Stimulated activated CD8-positive, alpha-beta memory T cell treated with anti-CD3 and anti-CD28 coated beads, Interleukin-7, amount 100 ng/mL, for 48 hours (primary cell): ENCODE data around the gene PCDH9.

Experiments used
- DNase-seq, 2 donors: peaks; one replicate each; pipeline ENCODE4 v3.0.0-alpha.2; 2020; ENCODE audit warnings: low read depth in 1 of 2; ENCODE audit errors: extremely low read depth in 1 of 2

PCDH9 gene

DNA sequence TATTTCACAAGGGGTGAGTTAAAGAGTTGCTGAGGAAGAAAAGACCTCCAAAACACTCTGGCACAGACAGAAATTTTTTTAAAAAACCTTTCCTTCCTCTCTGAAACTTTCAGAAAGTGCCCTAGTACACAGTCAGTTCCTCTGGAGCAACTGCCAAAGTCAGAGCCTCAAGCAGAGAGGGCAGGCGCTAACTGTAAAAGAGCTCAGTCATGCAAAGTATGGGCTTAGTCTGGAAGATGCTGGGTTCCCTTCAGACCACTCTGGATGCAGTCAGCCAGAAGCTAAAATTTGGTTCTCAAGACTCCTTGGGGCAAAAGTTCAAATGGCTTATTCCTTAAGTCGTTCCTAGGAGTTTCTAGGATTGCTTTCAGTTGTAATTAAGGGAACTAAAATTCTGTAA is 671.6 kb downstream of the PCDH9 start:
- DNase-seq = no peak

DNA sequence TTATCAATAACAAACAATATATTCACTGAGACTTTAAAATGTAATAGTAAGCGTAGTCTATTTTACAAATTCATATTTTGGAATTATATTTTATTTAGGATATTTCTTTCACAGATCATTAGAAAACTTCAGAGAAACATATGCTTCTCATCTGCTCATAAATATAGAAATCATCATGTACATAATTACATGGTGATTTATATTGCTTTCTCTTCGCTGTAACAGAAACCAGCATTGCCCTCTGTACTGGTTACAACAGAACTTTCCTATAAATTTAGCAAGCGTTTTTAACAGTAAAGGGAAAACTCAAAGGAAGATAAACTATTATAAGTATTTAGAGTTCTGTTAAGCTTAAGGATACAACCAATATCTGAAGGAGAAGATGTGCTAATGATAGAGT is 672.8 kb downstream of the PCDH9 start:
- DNase-seq = no peak

DNA sequence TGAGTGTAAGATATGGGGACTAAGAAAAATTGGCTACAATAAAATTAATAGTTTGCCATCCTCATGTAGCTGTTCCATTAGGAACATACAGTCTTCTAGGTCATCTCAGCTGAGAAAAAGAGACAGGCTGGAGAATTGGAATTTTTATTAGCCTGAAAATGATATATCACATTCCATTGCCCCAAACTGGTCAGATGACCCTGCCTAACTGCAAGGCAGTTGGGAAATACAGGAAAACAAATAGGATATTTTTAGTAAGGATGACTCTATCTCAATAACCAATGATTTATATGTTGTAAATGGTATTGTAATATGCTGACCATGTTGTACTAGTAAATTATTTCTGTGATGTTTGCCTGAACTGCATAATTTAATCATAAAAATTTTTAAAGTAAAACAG is 673.8 kb downstream of the PCDH9 start:
- DNase-seq = no peak

DNA sequence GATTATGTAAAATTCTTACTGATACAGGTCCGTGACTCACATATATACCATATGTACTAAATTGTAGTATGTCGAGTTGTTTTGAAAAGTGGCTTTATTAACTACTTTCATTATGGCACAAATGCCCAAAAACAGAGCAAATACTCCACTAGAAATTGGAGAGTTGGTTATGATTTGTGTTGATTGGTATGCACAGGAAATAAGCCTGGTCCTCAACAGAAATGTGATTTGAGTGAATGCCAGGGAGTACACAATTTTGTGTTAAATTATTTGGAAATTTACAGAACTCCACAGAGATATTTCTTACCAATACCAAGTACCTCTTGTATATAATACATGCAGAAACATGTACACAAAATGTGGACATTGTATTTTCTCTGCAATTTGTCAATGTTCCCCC is 676.7 kb downstream of the PCDH9 start:
- DNase-seq = no peak

DNA sequence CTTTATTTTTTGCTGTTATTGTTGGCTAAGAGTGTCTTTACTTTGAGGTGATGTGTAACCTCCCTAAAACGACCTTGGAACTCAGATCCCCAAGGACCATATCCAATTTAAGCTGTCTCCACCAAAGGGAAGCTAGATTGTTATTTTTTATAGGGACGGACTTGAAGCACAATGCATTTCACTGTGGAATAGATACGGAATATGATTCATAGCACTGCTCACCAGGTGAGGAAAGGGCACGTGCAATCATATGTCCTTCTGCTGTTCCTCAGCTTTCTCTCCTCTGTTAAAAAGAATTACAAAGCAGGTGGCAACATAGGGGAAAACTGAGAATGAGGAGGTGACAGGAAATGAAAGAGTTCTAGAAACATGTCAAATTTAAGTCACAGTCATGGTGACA is 679.0 kb downstream of the PCDH9 start:
- DNase-seq = no peak

DNA sequence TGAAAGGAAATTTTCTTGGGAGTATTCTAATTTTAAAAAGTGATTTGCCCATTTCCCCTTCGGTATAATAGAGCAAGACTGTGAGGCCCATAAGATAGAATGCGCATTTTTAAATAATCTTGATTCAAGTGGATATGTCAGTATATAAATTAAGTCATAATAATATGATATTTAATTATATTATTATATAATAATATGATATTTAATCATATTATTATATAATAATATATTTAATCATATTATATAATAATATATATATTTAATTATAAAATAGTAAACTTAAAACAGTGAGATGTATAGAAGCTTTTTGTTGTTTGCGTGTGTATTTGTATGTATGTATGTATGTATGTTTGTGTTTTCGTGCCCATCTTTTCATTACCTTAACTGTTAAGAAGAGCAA is 682.5 kb downstream of the PCDH9 start:
- DNase-seq = no peak

DNA sequence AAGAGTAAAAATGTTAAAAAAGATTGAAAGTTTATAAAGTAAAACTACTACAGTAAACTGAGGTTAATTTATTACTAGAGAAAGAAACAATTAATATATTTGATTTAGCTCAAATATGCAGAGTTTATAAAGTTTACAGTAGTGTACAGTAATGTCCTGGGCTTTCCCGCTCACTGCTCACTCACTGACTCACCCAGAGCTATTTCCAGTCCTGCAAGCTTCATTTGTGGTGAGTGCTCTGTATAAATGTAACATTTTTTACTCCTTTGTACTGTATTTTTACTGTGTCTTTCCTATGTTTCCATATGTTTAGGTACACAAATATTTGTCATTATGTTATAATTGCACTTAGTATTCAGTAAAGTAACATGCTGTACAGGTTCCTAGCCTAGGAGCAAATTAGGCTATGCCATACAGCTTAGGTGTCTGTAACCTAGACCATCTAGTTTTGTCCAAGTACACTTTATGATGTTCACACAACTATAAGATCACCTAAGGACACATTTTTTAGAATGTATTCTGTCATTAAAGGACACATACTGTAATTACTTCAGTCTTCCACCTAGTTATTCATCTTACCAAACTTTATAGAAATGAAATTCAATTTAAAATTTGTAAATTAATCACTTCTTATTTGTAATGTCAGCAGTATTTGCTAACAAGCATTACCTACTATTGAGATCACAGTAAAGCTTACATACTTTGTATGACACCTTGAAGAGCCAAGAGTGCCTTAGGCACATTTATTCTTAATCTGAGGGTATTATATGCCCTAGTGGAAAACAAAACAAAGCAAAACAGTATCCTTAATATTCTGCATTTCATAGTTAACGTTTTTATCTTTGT is 683.4 kb downstream of the PCDH9 start:
- no peak for DNase-seq

DNA sequence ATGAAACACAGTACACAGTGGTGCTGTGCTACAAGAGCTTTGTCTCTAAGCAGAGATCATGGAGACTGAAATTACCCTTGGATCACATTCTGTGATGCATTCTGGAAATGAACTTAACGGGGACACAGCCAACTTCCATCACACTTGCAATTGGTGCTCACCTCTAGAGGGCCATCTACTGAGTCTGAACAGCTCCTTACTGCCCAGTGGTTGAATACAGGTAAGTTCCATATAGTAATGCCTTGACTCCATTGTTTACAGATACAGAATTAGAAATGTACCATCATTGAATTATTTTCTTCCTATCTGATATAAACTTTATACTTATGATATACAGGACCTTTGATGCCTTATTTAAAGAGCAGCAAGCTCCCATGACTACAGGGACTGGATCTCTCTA is 686.4 kb downstream of the PCDH9 start:
- no peak for DNase-seq

DNA sequence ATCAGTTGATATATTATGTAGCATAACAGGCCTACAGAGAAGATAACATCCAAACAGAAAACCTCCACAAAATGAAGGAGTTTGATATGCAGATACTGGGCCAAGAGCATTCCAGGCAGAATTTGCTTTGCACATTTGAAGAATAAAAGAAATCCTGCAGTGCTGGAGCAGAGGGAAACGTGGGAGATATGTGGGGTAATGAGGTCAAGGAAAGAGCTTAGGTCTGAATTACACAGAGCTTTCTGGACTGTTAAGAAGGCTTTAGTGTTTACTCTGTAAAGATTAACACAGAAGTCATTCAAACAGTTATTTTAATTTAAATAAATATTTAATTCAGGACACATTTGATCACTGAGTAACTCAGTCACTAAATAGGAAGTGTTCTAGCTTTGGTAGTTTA is 692.7 kb downstream of the PCDH9 start:
- no peak for DNase-seq

DNA sequence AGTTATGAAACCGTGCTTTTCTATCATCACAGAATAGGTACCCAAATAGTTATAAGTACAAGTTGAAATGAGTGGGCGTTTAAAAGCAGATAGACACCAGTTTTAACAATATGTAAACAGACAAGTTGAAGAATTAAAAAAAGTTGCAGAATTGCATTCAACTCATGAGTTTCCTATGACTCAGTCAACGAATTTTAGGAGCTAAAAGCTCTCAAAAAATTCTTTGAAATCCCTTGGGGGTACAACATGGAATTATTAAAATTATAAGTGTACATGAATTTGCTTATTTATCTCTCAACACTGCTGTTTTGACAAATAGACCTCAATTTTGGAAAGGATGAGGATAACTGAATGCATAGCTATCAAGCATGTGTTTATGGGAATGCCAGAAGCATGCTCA is 693.4 kb downstream of the PCDH9 start:
- no peak for DNase-seq

DNA sequence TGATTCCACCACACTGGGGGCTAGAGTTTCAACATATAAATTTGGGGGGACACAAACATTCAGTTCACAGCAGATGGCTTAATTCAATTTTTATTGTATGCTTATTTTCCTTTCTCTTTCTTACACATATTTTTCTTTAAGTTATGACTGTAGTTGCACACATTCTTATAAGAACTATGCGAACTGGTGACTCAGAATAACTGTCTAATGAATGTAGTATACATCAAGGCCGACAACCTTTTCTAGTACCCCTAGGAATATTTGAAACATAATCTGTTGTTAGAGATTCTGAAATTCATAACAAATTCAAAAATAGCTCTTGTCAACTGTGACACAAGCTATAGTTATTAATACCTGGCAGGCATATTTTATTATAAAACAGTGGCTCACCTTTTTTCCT is 695.6 kb downstream of the PCDH9 start:
- no peak for DNase-seq

DNA sequence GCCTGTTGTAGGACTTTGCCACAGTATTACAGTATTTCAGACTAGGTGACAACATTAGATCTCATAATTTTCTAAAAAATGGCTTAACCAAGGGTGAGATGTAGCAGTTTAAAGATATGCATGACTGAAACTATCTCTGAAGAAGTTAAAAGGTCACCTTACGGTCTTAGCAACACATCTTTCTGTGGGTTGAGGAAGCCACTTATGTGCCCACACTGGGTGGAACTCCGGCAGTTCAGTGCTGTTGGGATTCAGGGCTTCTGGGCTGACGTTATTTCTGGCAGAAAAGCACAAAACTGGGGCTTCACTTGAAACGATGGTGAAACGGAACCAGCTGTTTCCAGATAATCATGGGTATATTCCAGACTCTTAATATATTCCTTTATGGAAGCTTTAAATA is 697.3 kb downstream of the PCDH9 start:
- no peak for DNase-seq

DNA sequence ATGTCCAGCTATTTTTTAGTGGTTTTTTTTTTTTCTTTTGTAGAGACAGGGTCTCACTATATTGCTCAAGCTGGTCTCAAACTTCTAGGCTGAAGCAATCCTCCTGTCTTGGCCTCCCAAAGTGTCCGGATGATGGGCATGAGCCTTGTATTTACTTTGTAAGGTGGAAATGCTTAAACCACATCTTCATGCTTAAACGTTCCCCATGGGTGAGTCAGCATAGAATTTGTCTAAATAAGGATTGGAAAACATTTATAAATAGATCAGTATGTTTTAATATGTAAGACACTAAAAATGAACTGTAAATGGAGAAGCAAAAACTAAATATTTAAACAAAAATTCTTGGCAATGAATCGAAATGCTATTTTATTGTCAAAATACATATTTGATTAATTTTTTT is 698.0 kb downstream of the PCDH9 start:
- no peak for DNase-seq

DNA sequence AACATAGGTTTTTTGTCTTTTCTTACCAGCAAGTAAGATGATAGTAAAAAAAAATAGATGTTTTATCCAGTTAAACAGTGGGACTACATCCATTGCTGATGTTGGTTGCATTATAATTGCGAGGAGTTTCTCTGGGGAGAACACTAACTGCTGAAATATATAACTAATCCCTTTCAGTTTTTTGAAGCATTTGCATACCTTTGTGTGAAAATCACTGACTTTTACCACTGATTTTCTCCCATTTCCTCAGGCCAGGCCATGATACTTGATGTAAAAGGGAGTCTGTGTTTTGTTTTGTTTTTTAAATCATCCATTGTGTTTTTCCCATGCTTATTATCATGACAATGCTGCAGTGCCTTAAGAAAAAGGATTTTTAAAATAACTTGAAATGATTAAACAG is 699.5 kb downstream of the PCDH9 start:
- DNase-seq = no peak

DNA sequence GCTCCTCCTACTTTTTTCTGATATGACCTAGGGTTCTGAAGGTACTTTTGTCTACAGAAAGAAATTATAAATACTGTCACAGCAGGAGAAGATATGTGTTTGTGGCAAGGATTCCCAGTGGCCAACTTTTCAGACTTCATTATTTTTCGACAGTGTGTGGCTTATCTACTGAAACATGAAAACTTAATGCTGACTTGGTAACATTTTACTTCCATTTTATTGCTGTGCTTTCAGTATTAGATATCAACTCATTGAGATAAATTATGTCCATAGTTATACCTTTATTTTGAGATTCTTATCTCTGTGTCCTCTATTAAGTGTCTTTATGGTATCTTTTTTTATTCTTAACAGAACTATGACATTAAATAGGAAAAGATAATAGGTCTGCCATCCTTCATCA is 700.0 kb downstream of the PCDH9 start:
- DNase-seq = no peak

DNA sequence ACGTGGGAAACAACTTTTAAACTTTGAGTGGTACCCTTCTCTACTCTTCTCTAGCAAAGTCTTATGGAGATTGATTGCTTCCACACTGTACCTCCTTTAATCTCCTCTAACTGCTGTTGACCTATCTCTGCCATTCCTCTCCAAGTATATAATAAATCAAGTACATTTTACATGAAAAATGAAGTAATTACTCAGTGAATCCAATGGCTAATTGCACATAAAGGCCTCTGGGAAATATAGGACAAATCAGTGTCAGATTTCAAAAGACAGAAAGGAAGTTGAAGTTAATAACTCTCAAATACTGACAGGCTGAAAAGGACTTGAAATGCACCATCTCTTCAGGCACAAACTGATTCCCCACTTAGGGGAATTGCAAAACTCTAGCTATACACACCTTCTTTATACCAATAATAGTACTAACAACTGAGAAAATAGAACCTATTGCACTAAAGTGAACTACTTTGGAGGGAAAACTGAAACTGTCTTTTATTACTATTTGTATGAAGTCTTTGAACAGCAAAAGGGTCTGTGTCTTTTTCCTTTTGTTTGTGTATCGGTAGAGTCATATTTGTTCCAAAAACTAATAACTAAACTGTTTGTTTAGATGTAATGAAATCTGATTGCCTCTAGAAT is 701.1 kb downstream of the PCDH9 start:
- DNase-seq = no peak

DNA sequence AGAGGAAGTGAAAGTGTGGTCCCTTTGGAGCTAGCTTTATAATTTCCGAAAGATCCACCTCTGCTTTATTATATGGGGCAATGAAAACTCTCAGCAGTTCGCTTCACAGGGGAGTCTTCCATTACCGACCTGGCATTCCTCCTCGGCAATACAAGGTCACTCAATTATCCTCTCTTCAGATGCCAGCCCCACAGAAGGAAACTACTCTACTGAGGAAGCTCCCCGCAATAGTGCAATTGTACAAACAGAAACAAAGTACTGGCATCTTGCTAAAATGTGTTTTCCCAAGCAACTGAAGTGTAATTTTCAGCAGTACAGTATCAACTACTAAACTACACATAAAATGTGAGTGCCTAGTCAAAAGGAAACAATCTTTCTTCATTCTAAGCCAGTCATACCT is 702.0 kb downstream of the PCDH9 start:
- DNase-seq = no peak

DNA sequence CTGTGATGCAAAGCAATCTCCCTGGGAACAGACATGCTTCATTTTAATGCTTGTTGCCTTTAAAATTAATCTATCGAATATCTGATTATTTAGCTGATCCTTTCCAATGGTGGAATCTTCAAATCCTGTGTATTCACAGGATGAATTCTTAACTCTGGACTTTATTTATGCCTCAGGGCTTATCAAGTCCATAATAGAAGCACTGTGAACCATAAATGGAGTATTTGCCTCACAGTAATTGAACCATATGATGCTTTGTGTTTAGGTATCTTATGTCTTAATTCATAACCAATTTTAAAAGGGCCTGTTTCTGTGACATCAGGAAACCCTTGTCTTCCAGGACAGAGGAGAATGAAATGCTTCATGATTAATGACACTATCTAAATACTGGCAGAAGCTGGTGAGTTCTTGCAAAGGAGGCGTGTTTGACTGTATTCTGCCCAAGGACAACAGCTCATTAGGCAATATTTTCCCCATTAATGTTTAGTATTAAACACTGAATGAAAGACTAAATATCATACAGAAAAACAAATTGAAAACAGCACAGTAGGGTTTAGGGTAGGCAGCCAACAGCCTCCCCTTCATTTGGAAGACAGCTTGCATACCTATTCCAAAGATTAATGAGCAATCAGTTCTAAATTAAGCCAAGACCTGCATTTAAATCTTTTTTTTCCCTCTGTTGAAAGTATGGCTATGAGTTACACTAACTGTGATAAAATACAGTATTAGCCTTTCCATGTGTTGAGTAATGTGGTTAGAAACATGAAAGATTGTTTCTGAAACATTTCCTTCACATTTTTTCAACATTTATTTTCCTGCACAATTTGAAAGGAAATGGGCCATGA is 709.4 kb downstream of the PCDH9 start:
- no peak for DNase-seq

DNA sequence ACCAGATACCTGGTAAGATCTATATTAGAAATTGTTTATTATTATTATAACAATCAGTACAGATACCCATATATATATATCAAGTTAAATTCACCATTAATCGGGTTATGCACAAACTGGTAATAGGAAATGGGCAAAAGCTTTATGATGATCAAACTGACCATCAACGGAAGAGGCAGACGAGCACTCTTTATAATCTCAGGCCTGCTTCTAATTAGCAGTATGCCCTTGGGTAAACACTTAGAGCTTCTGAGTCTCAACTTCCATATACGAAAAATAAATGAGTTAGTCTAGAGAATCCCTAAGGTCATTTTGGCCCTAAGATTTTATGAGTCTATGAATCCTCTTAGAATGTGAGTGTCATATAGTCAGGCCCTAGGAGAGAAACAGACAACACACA is 710.9 kb downstream of the PCDH9 start:
- no peak for DNase-seq

DNA sequence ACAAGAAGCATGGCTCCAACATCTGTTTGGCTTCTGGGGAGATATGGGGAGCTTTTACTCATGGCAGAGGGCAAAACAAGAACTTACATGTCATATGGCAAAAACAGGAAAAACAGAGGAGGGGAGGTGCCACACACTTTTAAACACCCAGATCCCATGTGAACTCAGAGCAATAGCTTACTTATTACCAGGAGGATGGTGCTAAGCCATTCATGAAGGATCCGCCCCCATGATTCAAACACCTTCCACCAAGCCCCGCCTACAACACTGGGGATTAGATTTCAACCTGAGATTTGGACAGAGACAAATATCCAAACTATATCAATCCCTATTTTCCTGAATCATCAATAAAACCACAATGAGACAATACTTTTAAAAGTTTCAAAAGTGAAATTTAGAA is 712.1 kb downstream of the PCDH9 start:
- no peak for DNase-seq

DNA sequence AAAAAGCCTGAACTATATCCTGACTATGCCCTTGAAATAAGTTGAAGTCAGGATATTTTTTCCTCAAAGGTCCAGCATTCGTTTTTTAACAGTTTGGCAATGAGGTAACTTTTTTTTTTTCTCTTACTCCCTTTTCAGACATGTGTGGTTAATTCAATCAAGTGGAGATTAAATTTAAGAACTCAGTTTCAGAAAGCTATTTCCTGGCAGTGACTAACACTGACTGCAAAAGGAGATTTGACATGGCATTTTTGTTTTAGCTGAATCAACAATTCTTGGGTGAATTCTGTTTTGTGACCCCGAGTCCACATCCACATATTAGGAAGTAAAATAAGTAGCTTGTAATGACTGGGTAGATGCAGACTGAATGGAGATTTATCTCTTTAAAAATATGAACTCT is 716.4 kb downstream of the PCDH9 start:
- DNase-seq = no peak

DNA sequence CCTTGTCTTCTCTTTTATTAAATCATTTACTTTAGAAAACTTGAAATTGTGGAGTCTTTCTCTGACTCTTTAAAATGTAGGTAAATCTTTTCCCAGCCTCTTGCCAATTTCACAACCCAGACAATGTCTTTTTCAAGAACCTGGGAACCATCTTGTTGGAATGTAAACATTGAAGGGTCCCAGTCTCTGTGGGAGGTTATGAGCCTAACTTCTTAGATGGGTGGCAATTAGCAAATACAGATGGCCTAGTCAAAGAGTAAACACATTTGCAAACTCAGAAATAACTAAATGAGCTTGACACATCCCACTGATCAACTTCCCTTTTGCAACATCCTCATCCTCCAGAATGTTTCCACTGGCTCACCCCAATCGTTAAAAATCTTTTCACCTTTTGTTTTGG is 721.0 kb downstream of the PCDH9 start:
- DNase-seq = no peak
